Lower leg skin (tissue), 4 donors: ENCODE data around the gene DLG2. TPM values are rescaled to one million over a fixed set of nuclear protein-coding genes. Genes with fewer than 3 reads are reported as not detected.
"Not testable (repeated sequence)": the region's sequence is repeated elsewhere in the genome, so short reads cannot be mapped to it uniquely, and the experiment has no call there.

Experiments used
- DNase-seq, 2 donors: peaks; one replicate each; pipeline ENCODE4 v3.0.0-alpha.2; 2019; ENCODE audit warnings: low spot score in 2 of 2
- H3K4me3 ChIP-seq: fragments of 200-600 bp; sonication (generic); 2 replicates; pipeline ENCODE4 v1.5.1; 2017; ENCODE audit warnings: mild to moderate bottlenecking, low read depth; ENCODE audit not compliant: poor library complexity, severe bottlenecking
- POLR2A ChIP-seq, 2 donors: fragments of 450-650 bp; IDR thresholded peaks; one replicate each; pipeline ENCODE4 v1.6.1; 2016 to 2017; ENCODE audit warnings: antibody characterized with exemption in 2 of 2, mild to moderate bottlenecking in 1 of 2, moderate library complexity in 1 of 2
- WGBS, 2 donors: methylation state at CpG; one replicate each; pipeline ENCODE4 v1.1.5; 2018; 5-methylcytosine and 5-hydroxymethylcytosine counted together
- intact Hi-C: fragments of 100-400 bp; cut with DNase I; formaldehyde crosslinking; loops from one replicate; pipeline ENCODE4 v1.15.0; 2023; ENCODE audit warnings: low total_unique reads
- total RNA-seq, 4 donors: library from RNA; depleted of rRNA; stranded (reverse); fragments of >200 nt; gene quantifications; one replicate each; pipeline ENCODE4 v1.1.0, GENCODE V29; 2016
- TF ChIP-seq, protein P1 (sequence below), 3 donors: fragments of 450-650 bp; IDR thresholded peaks; one replicate each; pipeline ENCODE4 v1.5.1; 2016; ENCODE audit warnings: antibody characterized with exemption in 3 of 3, mild to moderate bottlenecking in 3 of 3, moderate library complexity in 2 of 3

Gene DLG2
- total RNA-seq, 4 donors from 2014 or later, result 37.6 to 68.3 (median 46.0) TPM

GRCh38 chr11:85029964-85030363, 597.2 kb downstream of the DLG2 start:
- no peak for DNase-seq
- WGBS, 2 donors, result 62 to 63% methylated on average over 4 of the region's 4 CpGs
- intact Hi-C loops, result no loop called here
- H3K4me3 ChIP-seq, result no peak overlapping the region
- TF ChIP-seq, protein P1, sequence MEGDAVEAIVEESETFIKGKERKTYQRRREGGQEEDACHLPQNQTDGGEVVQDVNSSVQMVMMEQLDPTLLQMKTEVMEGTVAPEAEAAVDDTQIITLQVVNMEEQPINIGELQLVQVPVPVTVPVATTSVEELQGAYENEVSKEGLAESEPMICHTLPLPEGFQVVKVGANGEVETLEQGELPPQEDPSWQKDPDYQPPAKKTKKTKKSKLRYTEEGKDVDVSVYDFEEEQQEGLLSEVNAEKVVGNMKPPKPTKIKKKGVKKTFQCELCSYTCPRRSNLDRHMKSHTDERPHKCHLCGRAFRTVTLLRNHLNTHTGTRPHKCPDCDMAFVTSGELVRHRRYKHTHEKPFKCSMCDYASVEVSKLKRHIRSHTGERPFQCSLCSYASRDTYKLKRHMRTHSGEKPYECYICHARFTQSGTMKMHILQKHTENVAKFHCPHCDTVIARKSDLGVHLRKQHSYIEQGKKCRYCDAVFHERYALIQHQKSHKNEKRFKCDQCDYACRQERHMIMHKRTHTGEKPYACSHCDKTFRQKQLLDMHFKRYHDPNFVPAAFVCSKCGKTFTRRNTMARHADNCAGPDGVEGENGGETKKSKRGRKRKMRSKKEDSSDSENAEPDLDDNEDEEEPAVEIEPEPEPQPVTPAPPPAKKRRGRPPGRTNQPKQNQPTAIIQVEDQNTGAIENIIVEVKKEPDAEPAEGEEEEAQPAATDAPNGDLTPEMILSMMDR (IDR thresholded peaks at IDR 0.05), result no peak
- TF ChIP-seq POLR2A (IDR thresholded peaks at IDR 0.05), result no peak

DNA sequence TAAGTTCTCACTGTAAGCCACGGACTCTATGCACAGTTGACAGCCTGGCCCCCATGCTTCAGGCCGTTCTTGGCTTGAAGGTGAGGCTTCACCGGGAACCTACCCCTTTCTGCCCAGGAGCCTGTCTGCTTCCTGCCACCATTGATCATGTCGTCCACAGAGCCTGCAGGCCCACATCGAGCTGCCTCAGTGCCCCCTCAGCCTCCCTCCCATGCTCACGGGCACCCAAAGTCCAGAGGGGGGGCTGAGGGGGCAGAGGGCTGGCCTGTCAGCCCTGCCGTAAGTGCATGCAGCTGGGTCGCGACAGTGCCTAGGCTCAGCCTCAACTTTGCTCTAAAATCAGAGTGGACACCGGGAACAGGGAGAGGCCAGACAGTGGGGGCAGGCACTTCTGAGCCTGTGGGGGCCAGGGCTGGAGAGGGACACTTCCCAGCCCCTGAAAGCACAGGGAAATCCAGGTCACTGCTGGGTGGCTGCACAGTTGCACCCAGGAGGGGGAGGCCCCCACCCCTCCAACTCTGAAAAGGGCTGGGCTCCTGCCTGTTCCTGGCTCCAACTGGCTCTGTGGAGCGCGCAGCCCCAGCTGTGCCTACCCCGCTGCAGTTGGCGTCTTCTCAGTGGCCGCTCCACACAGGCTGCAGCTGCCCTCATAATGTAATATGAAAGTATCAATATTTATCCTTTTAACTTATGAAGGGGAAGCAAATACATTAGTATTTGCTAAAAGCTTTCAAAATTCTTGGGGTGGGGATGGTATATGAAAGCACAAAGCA, 598.6 kb downstream of the DLG2 start:
- intact Hi-C loops, result no loop called here
- TF ChIP-seq, protein P1 (IDR thresholded peaks at IDR 0.05), result no peak
- no peak for TF ChIP-seq POLR2A (IDR thresholded peaks at IDR 0.05)
- H3K4me3 ChIP-seq, result no peak overlapping the region
- DNase-seq, result no peak
- WGBS, 2 donors, result 92 to 94% methylated on average over 13 to 15 of the region's 15 CpGs

DNA sequence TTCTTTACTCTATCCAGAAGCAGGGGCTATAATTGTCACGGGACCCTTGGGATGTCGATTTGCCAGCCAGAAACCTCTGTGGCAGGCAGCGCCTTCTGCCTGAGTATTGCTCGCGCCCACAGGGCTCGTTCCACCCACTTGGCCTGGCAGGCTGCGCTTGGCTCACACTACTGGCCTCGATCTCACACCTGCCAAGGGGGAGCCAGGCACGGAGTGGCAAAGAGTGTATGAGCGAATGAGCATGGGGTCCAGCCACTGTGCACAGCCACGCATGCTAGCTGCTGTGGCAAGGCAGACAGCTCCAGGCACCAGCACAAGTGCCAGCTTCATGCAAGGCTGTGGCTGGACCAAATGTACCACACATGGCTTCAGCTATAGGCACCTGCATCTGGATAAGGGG, 599.8 kb downstream of the DLG2 start:
- TF ChIP-seq POLR2A (IDR thresholded peaks at IDR 0.05), result no peak
- TF ChIP-seq, protein P1 (IDR thresholded peaks at IDR 0.05), result no peak
- 83 to 94% methylated on average over 11 of the region's 11 CpGs for WGBS, 2 donors
- H3K4me3 ChIP-seq, result no peak overlapping the region
- intact Hi-C loops, result no loop called here
- DNase-seq, result no peak

DNA sequence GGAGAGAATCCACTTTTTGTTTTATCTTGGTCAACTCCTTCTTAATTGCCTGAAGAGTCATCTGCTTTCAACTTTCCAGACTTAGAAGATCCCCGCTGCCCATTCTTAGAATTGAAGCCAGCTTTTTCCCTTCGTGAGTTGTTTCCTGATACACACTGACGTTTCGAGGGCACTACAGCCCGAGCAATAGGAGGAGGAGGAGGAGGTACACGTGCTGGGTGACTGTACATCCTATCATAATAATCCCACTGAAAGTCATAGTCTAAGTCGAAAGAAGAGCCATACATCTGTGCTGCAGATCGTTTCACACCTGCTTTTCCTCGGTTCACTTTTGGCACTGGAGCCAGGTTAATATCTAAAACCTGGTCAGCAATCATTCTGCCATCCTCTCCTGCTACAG, 606.1 kb downstream of the DLG2 start:
- intact Hi-C loops, result no loop called here
- H3K4me3 ChIP-seq, result no peak overlapping the region
- TF ChIP-seq POLR2A (IDR thresholded peaks at IDR 0.05), result no peak
- TF ChIP-seq, protein P1 (IDR thresholded peaks at IDR 0.05), result no peak
- 70 to 72% methylated on average over 9 of the region's 9 CpGs for WGBS, 2 donors
- DNase-seq, result no peak

DNA sequence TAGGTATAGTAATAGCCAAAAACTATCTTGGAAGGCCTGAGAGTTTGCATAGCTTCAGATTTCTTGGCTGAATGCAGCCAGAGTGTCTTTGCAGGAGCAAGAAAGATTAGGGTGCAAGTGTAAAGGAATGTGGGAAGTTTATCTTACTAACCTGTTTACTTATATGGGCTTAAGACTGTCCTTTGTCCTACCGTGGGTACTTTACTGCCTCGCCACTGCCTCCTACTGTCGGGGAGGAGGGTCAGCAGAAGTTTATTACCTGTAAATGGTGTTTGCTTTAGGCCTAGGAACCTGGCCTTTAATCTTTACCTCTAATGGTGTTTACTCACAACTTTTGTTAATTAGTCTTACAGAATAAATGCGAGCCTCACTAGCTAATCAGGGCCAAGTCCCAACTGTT, 633.8 kb downstream of the DLG2 start:
- TF ChIP-seq POLR2A (IDR thresholded peaks at IDR 0.05), result no peak
- TF ChIP-seq, protein P1 (IDR thresholded peaks at IDR 0.05), result no peak
- WGBS, 2 donors, result 44 to 48% methylated on average over 4 of the region's 4 CpGs
- intact Hi-C loops, result no loop called here
- DNase-seq, result no peak
- H3K4me3 ChIP-seq, result no peak overlapping the region

DNA sequence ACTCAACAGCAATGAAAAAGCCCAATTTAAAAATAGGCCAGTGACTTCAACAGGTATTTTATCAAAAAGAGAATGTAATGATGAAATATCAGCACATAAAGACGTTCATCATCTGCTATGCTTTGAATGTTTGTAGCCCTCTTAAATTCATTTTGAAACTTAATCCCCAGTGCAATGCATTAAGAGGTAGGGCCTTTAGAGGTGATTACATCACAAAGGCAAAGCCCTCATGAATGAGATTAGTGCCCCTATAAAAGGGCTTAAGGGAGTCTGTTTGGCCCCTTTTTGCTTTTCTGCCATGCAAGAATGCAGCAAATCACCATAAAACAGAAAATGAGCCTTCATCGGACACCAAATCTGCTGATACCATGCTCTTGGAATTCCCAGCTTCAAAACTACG, 637.0 kb downstream of the DLG2 start:
- intact Hi-C loops, result no loop called here
- DNase-seq, result no peak
- no peak overlapping the region for H3K4me3 ChIP-seq
- no peak for TF ChIP-seq POLR2A (IDR thresholded peaks at IDR 0.05)
- WGBS, 2 donors, result 61 to 62% methylated on average over 3 of the region's 3 CpGs

- DNase-seq, intact Hi-C loops, H3K4me3 ChIP-seq: not testable (repeated sequence)
- 57 to 58% methylated on average over 3 of the region's 3 CpGs for WGBS, 2 donors
Observed at GRCh38 chr11:84987686-84988187, 639.4 kb downstream of the DLG2 start.
